ENCODE measurements around the gene SHROOM3.

Gene SHROOM3

GRCh38 chr4:76830964-76831703 lies 396.1 kb downstream of the SHROOM3 start:
- DNase-seq (ENCODE audit: low read depth) = no peak

- no peak for DNase-seq (ENCODE audit: low read depth)
These were observed 396.8 kb downstream of the SHROOM3 start for GRCh38 chr4:76831711-76832373.
